Stimulated activated CD4-positive, alpha-beta T cell treated with anti-CD3 and anti-CD28 coated beads, Interleukin-15, amount 100 ng/mL, for 1 hour (primary cell): ENCODE results near the gene CNTROB.

ENCODE experiments used
- DNase-seq, 2 donors: peaks; one replicate each; pipeline ENCODE4 v3.0.0-alpha.2; 2020; ENCODE audit warnings: low read depth in 1 of 2, low spot score in 1 of 2

Gene CNTROB, protein sequence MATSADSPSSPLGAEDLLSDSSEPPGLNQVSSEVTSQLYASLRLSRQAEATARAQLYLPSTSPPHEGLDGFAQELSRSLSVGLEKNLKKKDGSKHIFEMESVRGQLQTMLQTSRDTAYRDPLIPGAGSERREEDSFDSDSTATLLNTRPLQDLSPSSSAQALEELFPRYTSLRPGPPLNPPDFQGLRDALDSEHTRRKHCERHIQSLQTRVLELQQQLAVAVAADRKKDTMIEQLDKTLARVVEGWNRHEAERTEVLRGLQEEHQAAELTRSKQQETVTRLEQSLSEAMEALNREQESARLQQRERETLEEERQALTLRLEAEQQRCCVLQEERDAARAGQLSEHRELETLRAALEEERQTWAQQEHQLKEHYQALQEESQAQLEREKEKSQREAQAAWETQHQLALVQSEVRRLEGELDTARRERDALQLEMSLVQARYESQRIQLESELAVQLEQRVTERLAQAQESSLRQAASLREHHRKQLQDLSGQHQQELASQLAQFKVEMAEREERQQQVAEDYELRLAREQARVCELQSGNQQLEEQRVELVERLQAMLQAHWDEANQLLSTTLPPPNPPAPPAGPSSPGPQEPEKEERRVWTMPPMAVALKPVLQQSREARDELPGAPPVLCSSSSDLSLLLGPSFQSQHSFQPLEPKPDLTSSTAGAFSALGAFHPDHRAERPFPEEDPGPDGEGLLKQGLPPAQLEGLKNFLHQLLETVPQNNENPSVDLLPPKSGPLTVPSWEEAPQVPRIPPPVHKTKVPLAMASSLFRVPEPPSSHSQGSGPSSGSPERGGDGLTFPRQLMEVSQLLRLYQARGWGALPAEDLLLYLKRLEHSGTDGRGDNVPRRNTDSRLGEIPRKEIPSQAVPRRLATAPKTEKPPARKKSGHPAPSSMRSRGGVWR

GRCh38 chr17:7931709-7932482 lies at the start of gene CNTROB, which contains the start of gene TRAPPC1:
Gene CNTROB, plus strand, starts transcription at chr17:7932206. Its CDS starts 874 bp downstream, at chr17:7933080.
Gene TRAPPC1, minus strand, starts transcription at chr17:7931946. Its CDS starts 117 bp downstream, at chr17:7931829.
- peak; percentile 98 to 99 for DNase-seq

GRCh38 chr17:7882629-7883028 lies 49.4 kb upstream of the CNTROB start:
- no peak for DNase-seq

DNA sequence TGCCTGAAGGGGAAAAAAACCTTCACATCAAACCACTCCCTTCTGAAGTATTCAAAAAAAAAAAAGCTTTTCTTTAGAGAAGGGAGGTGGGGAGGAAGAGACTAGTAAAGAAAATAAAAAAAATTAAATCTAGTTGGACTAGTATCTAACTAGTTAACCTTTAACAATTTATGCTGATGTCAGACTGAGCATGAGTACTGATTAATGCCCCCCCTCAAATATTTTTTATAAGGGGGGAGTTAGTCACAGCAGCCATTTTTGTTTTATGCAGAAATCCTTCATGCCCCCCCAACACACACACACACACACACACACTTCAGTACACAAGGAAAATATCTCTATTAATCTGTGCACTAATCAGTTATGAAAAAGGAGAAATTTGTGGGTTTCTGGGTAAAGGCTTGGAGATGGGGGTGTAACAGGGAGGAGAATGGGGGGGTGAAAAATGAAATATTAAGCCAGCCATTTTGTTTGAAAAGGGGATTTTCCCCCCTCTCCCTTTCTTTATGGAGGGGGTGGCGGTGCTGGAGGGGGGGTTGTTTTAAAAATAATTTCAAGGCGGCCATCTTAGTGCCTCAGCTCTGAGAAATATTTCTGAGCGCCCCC lies 48.1 kb upstream of the CNTROB start:
- no peak for DNase-seq

DNA sequence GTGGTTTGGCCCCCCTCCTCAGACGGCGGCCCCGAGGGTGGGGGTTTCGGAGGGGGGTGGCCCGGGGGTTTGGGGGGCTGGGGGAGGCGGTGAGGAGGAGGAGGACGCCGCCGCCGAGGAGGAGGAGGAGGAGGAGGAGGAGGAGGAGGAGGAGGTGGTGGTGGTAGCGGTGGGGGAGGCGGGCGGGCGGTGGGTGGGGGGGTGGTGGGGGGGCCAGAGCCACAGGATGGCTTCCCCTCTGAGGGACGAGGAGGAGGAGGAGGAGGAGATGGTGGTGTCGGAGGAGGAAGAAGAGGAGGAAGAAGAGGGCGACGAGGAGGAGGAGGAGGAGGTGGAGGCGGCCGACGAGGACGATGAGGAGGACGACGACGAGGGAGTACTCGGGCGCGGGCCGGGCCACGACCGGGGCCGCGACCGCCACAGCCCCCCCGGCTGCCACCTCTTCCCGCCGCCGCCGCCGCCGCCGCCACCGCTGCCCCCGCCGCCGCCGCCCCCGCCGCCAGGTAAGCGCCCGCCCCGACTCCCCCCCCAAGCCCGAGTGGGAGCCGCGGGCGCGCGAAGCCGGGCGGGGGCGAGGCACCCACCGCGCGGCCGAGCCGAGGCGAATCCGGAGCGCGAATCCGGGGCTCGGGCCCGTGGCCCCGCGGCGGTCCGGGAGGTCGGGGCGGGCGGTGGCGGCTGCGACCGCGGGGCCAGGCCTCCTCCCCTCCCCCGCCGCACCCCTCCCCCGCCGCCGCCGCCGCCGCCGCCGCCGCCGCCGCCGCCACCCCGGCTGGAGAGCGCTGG lies 47.2 kb upstream of the CNTROB start:
- DNase-seq = peak in 1 of 2 donors; percentile 23

GRCh38 chr17:7885367-7886226 lies 46.4 kb upstream of the CNTROB start:
- DNase-seq = peak; percentile 16 to 31

DNA sequence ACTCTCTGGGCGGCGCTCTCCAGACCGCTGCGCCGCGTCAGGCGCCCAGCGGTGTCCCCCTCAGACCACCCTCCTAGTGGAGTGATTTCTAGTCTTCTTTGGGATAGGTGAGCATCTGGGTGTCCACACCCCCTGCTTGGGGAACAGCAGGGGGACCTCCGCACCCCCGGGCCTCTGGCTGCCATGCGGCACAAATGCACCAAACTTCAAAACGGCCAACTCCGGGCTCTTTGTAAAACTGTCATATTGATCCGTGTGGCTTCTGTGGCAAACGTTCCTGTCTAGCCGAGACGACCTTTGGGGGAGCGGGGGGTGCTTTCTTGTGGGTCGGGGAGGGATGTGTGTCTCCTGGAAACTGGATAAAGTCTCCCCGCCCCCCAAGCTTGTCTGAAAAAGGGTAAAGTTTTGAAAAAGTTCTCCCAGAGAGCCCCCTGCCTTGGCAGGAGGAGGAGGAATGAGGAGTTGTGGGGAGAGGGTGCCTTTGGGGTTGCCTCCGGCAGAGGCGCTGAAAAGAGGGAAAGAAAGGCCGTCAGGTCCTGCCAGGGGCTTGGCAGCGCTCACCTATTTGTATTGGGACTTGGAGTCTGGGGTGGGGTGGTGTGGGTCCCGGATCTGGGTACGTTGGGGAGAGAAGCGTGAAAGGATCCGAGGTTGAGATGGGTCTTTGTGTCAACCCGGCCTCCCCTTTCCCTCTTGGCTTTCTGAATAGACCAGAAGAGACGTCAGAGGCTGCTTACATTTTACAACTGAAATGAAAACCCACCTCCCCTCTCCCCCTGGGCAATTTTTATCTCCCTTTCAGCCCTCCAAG lies 45.6 kb upstream of the CNTROB start:
- DNase-seq = peak; percentile 16 to 32

DNA sequence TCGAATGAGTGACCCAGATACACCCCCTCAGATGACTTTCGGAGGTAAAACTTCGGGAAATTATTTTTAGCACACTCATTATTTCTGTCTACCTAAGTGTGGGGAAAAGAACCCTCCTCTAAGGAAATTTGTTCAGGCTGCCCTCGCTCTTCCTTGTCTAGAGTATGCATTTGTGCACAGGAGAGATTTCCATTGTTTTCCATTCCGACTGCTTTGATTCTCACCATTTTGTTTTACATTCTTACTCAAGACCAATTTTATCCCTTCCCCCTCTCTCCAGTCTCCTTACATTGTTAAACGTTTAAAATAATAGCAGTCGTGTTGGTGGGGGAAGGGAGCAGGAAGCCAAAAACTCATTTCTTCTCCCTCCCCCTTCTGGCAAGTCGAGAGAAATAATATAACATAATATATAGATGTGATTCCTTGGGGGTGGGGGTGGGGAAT lies 44.9 kb upstream of the CNTROB start:
- no peak for DNase-seq

DNA sequence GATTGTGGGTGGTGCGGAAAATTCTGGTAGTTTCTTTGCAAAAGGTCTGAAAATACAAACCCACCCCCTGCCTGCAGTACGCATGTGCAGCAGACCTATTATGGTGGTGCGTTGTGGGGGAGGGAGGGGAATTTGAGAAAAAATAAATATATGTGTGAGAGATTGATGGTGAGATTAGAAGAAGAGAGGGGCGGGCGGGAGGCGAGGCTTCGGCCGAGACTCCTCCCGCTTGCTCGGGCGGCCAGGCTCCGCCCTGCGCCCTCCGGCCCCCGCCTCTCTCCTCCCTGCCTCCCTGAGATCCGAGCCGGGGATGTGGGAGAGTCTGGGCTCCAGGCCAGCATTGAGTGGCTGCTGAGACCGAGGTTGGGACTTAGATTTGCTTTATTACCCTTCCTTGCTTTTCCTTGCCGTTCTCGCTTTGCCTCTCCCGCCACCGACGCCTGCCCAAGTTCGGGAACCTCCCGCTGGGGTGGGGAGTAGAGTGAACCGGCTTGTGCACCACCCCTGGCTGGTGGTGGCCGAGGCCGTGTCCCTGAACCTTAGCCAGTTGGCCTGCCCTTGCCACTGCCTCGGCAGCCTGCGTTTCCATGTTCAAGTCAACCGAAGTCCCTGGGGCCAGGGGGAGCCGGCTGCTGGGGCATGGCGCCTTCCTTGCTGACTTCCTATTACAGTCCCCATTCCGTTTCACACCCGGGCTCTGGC lies 44.4 kb upstream of the CNTROB start:
- DNase-seq = peak; percentile 76 to 77

GRCh38 chr17:7888184-7888920 lies 43.7 kb upstream of the CNTROB start, which contains the start of gene CHD3:
Gene CHD3, plus strand, starts transcription at chr17:7888789. Its CDS starts 212 bp downstream, at chr17:7889001.
- DNase-seq = peak; percentile 21 to 50

GRCh38 chr17:7889166-7889955 lies 42.6 kb upstream of the CNTROB start:
- no peak for DNase-seq

DNA sequence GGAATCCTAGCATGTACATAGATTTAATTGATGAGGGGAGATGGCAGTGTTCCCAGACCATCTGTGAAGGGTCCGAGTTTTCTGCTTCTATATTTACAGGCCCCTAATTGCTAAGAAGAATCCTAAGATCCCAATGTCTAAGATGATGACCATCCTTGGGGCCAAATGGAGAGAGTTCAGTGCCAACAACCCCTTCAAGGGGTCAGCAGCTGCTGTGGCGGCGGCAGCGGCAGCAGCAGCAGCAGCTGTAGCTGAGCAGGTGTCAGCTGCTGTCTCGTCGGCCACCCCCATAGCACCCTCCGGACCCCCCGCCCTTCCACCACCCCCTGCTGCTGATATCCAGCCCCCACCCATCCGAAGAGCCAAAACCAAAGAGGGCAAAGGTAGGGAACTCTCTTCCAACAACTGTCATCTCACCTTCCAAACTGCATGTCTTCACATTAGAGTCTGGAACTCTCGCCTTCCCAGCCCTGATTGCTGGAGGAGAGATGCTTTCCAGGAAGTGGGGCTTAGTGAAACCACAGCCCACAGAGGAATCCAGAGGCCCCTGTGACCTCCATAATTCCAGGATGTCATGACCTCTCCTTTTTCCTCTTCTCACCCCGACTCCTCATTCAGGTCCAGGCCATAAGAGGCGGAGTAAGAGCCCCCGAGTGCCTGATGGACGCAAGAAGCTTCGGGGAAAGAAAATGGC lies 38.7 kb upstream of the CNTROB start:
- DNase-seq = no peak

- DNase-seq = no peak
These were observed 37.8 kb upstream of the CNTROB start for GRCh38 chr17:7894226-7894625.

- DNase-seq = no peak
These were observed 37.1 kb upstream of the CNTROB start for GRCh38 chr17:7894866-7895265.

DNA sequence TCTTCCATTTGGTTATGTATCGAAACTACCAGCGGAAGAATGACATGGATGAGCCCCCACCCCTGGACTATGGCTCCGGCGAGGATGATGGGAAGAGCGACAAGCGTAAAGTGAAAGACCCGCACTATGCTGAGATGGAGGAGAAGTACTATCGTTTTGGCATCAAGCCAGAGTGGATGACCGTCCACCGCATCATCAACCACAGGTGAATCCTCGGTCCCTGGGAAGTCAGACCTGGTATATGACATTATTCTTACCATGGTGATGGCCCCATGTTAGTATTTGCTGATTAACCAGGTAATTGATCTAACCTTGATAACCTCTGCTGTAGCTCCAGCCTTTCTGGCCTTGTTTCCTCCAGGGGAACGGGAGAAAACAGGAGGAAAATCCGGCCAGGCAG lies 34.9 kb upstream of the CNTROB start:
- no peak for DNase-seq

DNA sequence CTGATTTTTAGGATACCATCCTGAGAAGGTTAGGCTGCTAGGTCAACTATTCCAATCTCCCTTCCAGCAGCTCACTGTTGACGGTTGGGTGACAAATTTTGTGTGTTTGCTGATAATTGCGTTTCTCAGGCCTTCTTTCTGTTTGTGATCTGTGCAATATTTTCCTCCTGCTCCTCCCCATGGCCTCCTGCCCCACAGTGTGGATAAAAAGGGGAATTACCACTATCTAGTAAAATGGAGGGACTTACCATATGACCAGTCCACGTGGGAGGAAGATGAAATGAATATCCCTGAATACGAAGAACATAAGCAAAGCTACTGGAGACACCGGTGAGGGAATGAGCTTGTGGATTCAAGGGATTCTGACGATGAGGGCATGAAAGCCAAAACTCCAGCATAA lies 34.2 kb upstream of the CNTROB start:
- no peak for DNase-seq
